ENCODE data around the gene MYO1E.

GRCh38 chr15:59223736-59224135 is 148.9 kb downstream of the MYO1E start:
- TF ChIP-seq CTCF (IDR thresholded peaks at IDR 0.05) (no peak), POLR2AphosphoS5 (IDR thresholded peaks at IDR 0.05) (no peak), EP300 (IDR thresholded peaks at IDR 0.05) (no peak)

All from gastroesophageal sphincter (tissue), 3 donors.